Panc1 (cell line): Measurements from ENCODE around the gene ZSWIM8. TPM values are rescaled to one million over a fixed set of nuclear protein-coding genes. Genes with fewer than 3 reads are reported as not detected.

ENCODE experiments used
- ATAC-seq: fragments of 200-7000 bp; cut with Tn5 transposase; 2 replicates; pipeline ENCODE4 v1.9.1; 2020; ENCODE audit warnings: mild to moderate bottlenecking, moderate library complexity
- BruUV-seq: library from RNA; stranded (reverse); fragments of 400-500 nt; replicated peaks from 2 replicates; lab custom pipeline; 2021; lab: Mats Ljungman, UMichigan
- CTCF ChIA-PET: fragments of 300-600 bp; sonication (Branson Sonifier 250); formaldehyde crosslinking; loops from one replicate; lab custom pipeline; 2022; ENCODE audit warnings: antibody characterized with exemption; lab: Charles Lee
- POLR2A ChIA-PET: fragments of 300-600 bp; sonication (Branson Sonifier 250); formaldehyde crosslinking; loops from one replicate; lab custom pipeline; 2022; ENCODE audit warnings: antibody characterized with exemption; lab: Charles Lee
- DNase-seq: peaks from one replicate; pipeline ENCODE4 v3.0.0-alpha.2; 2010; ENCODE audit warnings: low read depth, low spot score
- H3K27ac ChIP-seq: 2 replicates; pipeline ENCODE4 v1.5.1; 2011; ENCODE audit warnings: mild to moderate bottlenecking, low read length, inconsistent platforms
- H3K27me3 ChIP-seq: fragments of 200-500 bp; sonication (Bioruptor generic); 2 replicates; pipeline ENCODE4 v1.6.0; 2014; ENCODE audit warnings: low read length, inconsistent platforms; ENCODE audit not compliant: control insufficient read depth, insufficient read depth
- H3K36me3 ChIP-seq: fragments of 200-500 bp; sonication (Bioruptor generic); 2 replicates; pipeline ENCODE4 v1.5.1; 2014; ENCODE audit warnings: inconsistent platforms, mild to moderate bottlenecking, low read length, moderate library complexity; ENCODE audit not compliant: control insufficient read depth, insufficient read depth
- H3K4me1 ChIP-seq: 2 replicates; pipeline ENCODE4 v1.5.1; 2011; ENCODE audit warnings: inconsistent platforms, mild to moderate bottlenecking, low read length, moderate library complexity; ENCODE audit not compliant: control insufficient read depth, insufficient read depth
- H3K4me3 ChIP-seq, 2 experiments: 2 replicates each; pipeline ENCODE4 v1.5.1; 2011 to 2012; ENCODE audit warnings: low read depth in 2 of 2, low read length in 2 of 2, mild to moderate bottlenecking in 2 of 2, inconsistent platforms in 1 of 2, moderate library complexity in 1 of 2
- H3K9me3 ChIP-seq: fragments of 200-500 bp; sonication (Bioruptor generic); 2 replicates; pipeline ENCODE4 v1.5.1; 2014; ENCODE audit warnings: low read depth, mild to moderate bottlenecking, inconsistent platforms, low read length, moderate library complexity; ENCODE audit not compliant: control insufficient read depth, insufficient read depth
- POLR2AphosphoS5 ChIP-seq: IDR thresholded peaks from 2 replicates; pipeline ENCODE4 v1.6.1; 2012; ENCODE audit warnings: mild to moderate bottlenecking, low read depth, low read length, moderate library complexity
- REST ChIP-seq, 2 experiments: IDR thresholded peaks; 2 replicates each; pipeline ENCODE4 v1.6.1; 2011 to 2012; ENCODE audit warnings: low read depth in 2 of 2, control low read depth in 1 of 2, low read length in 1 of 2, mild to moderate bottlenecking in 1 of 2, moderate library complexity in 1 of 2; ENCODE audit not compliant: insufficient read depth in 1 of 2
- SIN3A ChIP-seq: IDR thresholded peaks from 2 replicates; pipeline ENCODE4 v1.6.1; 2012; ENCODE audit warnings: low read depth, mild to moderate bottlenecking, low read length, moderate library complexity, borderline replicate concordance; ENCODE audit not compliant: insufficient read depth
- TCF7L2 ChIP-seq: IDR thresholded peaks from 2 replicates; pipeline ENCODE4 v1.6.1; 2011; ENCODE audit warnings: mild to moderate bottlenecking, low read depth, low read length, inconsistent platforms
- in situ Hi-C: cut with HindIII; loops from 2 replicates; pipeline ENCODE4 v1.10.0; 2016; ENCODE audit warnings: low sequenced_read_pairs, low pct_unique_long_range_greater_than_20kb
- intact Hi-C: fragments of 100-400 bp; cut with micrococcal nuclease; formaldehyde crosslinking; loops from one replicate; pipeline ENCODE4 v1.10.0; 2022; ENCODE audit not compliant: unreplicated experiment
- total RNA-seq: library from RNA; stranded (reverse); gene quantifications from one replicate; pipeline ENCODE4 v1.2.1, GENCODE V29; 2021; ENCODE audit not compliant: unreplicated experiment
- TF ChIP-seq, protein P1 (sequence below): fragments of 450-650 bp; IDR thresholded peaks from 2 replicates; pipeline ENCODE4 v1.5.1; 2017; ENCODE audit warnings: mild to moderate bottlenecking

Gene ZSWIM8
- total RNA-seq, 1 experiment from 2014 or later, result 109 TPM

DNA sequence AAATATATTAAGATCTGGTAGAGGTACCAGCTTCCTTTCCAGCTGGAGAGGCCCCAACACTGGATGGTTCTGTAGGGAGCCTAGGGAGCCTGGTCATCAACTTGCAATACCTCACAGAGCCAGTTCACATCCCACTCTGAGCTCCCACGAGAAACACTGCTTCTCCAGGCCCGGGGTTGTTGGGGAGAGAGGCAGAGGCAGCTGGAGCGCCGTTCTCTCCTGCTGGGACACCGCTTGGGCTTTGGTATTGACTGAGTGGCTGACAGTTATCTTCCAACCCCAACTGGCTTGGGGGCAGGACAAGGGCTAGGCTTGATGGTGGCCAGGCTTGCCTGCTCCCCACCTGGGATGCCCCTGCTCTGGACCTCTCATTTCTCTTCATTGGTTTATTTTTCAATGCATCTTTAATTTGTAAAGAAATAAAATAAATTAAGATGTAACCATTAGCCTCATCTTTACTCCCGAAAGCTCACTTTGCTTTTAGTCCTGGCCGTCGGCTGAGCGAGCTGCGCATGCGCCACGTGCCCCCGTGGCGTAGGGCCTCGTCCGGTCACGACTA, 13.6 kb upstream of the ZSWIM8 start:
- ChIA-PET CTCF (interaction anchor here (0.5 to 1.4 kb wide), 3 partner anchors 9 to 19 kb away, joined by 3 to 8 read pairs (median 3); partner anchors contain the start of gene CHCHD1), POLR2A (interaction anchor here (0.5 to 1.3 kb wide), 3 partner anchors 10 to 113 kb away, joined by 3 to 9 read pairs (median 3); no protein-coding TSS in a partner anchor)
- Histone ChIP-seq H3K36me3 (peaks cover 33% of the 10 kb centered on the region), H3K4me1 (peaks cover 30% of the 10 kb centered on the region), H3K27ac (peak overlapping the region; percentile 93), H3K9me3 (no peaks in the 10 kb centered on the region), H3K4me3 (peak overlapping the region; percentile 90 to 96), H3K27me3 (no peaks in the 10 kb centered on the region)
- ATAC-seq, result peak; percentile 55
- no peak for DNase-seq
- in situ Hi-C loops, result no loop called here
- intact Hi-C loops, result no loop called here
- TSS peak; percentile 57 for BruUV-seq
- no peak for TF ChIP-seq POLR2AphosphoS5
- TF ChIP-seq TCF7L2, result no peak
- TF ChIP-seq SIN3A, result no peak
- TF ChIP-seq REST (IDR thresholded peaks at IDR 0.05; ENCODE audit: insufficient read depth in 1 of 2, low read depth in 2 of 2, low read length in 1 of 2), result no peak
- TF ChIP-seq, protein P1, sequence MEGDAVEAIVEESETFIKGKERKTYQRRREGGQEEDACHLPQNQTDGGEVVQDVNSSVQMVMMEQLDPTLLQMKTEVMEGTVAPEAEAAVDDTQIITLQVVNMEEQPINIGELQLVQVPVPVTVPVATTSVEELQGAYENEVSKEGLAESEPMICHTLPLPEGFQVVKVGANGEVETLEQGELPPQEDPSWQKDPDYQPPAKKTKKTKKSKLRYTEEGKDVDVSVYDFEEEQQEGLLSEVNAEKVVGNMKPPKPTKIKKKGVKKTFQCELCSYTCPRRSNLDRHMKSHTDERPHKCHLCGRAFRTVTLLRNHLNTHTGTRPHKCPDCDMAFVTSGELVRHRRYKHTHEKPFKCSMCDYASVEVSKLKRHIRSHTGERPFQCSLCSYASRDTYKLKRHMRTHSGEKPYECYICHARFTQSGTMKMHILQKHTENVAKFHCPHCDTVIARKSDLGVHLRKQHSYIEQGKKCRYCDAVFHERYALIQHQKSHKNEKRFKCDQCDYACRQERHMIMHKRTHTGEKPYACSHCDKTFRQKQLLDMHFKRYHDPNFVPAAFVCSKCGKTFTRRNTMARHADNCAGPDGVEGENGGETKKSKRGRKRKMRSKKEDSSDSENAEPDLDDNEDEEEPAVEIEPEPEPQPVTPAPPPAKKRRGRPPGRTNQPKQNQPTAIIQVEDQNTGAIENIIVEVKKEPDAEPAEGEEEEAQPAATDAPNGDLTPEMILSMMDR, result no peak

- Histone ChIP-seq H3K4me1 (peaks cover 30% of the 10 kb centered on the region), H3K9me3 (no peaks in the 10 kb centered on the region), H3K27ac (peak overlapping the region; percentile 93), H3K27me3 (no peaks in the 10 kb centered on the region), H3K36me3 (peaks cover 33% of the 10 kb centered on the region), H3K4me3 (peak overlapping the region; percentile 90 to 96)
- ChIA-PET CTCF (interaction anchor here (0.5 to 1.4 kb wide), 4 partner anchors 9 to 77 kb away, joined by 3 to 8 read pairs (median 3); partner anchors contain the start of gene CHCHD1), POLR2A (interaction anchor here (0.5 to 1.3 kb wide), 5 partner anchors 9 to 114 kb away, joined by 3 to 9 read pairs (median 3); no protein-coding TSS in a partner anchor)
- ATAC-seq (peak; percentile 87), DNase-seq (no peak)
- intact Hi-C loops (no loop called here), in situ Hi-C loops (no loop called here)
- BruUV-seq, result no TSS peak
- TF ChIP-seq REST (IDR thresholded peaks at IDR 0.05; ENCODE audit: insufficient read depth in 1 of 2, low read depth in 2 of 2, low read length in 1 of 2) (no peak; a peak in 1 of 4 replicates), TCF7L2 (no peak), POLR2AphosphoS5 (peak; percentile 91), SIN3A (no peak)
- TF ChIP-seq, protein P1, result peak; percentile 42; the same call in 1 of the 2 replicates
Measured at GRCh38 chr10:73772281-73773151, 12.9 kb upstream of the ZSWIM8 start.
